Activated naive CD8-positive, alpha-beta T cell (primary cell): ENCODE measurements around the gene RBM33.

Experiments used
- H3K27ac Mint-ChIP-seq: one replicate; pipeline ENCODE4 v1.8.0; 2021; ENCODE audit warnings: mixed read lengths
- H3K27me3 Mint-ChIP-seq: one replicate; pipeline ENCODE4 v1.8.0; 2021; ENCODE audit warnings: mixed read lengths
- H3K36me3 Mint-ChIP-seq: one replicate; pipeline ENCODE4 v1.8.0; 2021; ENCODE audit warnings: mixed read lengths
- H3K4me1 Mint-ChIP-seq: one replicate; pipeline ENCODE4 v1.8.0; 2021; ENCODE audit warnings: low read depth, mixed read lengths
- H3K4me3 Mint-ChIP-seq: one replicate; pipeline ENCODE4 v1.8.0; 2021; ENCODE audit warnings: mild to moderate bottlenecking, mixed read lengths
- H3K9me3 Mint-ChIP-seq: one replicate; pipeline ENCODE4 v1.8.0; 2021; ENCODE audit warnings: low read depth, mixed read lengths

Gene RBM33

DNA sequence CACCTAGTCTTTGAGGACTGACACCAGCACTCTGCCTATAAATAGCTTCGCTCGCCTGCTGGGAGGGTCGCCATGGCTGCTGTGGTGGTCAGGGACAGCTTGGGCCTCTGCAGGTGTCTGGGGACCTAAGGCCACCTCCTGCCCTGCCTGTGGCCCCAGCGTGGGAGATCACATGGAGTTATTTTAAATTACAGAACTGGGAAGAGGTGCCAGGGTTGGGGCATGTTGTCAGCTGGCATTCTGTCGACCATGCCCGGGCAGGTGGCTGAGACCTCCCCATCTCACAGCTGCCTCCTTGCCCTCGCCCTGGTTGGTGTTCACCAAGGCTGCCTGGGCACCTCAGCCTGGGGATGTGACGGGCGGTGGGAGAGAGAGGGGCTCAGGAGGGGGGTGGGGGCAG lies 149.7 kb downstream of the RBM33 start:
- no peaks in the 10 kb centered on the region for H3K36me3 Mint-ChIP-seq
- peaks cover 8% of the 10 kb centered on the region for H3K4me1 Mint-ChIP-seq
- H3K27me3 Mint-ChIP-seq: peaks cover 8% of the 10 kb centered on the region
- H3K4me3 Mint-ChIP-seq: no peak overlapping the region
- H3K27ac Mint-ChIP-seq: no peak overlapping the region
- H3K9me3 Mint-ChIP-seq: no peaks in the 10 kb centered on the region

DNA sequence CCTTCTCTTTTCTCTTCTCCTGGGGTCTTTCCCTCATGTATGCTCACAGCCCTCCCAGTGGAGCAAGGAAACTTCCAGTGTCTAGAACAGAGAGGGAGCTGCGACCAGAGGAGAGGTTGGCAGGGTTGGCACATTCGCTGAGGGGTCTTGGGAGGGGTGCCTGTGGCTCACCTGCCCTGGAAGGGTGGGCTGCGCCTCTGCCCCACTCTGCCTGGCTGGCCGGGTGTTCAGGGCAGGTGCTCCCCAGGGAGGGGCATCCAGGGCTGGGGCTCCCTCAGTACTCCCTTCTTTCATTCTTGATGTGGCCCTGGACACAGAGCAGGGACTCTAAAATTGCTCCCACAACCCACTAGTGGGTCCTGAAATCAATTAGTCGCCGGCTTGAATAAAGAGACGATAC lies 150.9 kb downstream of the RBM33 start:
- no peak overlapping the region for H3K27ac Mint-ChIP-seq
- no peak overlapping the region for H3K4me3 Mint-ChIP-seq
- H3K9me3 Mint-ChIP-seq: no peaks in the 10 kb centered on the region
- H3K27me3 Mint-ChIP-seq: peaks cover 12% of the 10 kb centered on the region
- peaks cover 8% of the 10 kb centered on the region for H3K4me1 Mint-ChIP-seq
- H3K36me3 Mint-ChIP-seq: no peaks in the 10 kb centered on the region

DNA sequence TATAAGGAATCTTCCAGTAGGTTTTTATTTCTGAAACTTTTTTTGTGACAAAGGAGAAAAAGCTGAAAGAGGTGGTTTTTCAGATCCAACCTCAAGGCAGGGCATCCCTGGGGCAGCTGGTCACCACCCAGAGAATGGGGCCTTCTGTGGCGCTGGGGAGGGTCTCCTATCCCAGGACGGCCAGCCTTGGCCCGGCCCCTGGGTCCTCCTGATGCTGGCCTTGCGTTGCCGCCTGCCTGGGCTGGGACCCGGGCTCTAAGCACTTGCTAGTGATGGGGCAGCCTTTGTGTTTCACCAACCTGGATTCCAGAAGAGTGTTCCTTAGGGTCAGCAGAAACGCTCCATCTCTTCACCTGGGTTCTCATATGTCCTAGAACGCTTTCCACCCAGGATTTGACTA lies 151.5 kb downstream of the RBM33 start:
- H3K4me3 Mint-ChIP-seq: no peak overlapping the region
- no peaks in the 10 kb centered on the region for H3K9me3 Mint-ChIP-seq
- peaks cover 8% of the 10 kb centered on the region for H3K4me1 Mint-ChIP-seq
- H3K36me3 Mint-ChIP-seq: no peaks in the 10 kb centered on the region
- no peak overlapping the region for H3K27ac Mint-ChIP-seq
- H3K27me3 Mint-ChIP-seq: peaks cover 14% of the 10 kb centered on the region

DNA sequence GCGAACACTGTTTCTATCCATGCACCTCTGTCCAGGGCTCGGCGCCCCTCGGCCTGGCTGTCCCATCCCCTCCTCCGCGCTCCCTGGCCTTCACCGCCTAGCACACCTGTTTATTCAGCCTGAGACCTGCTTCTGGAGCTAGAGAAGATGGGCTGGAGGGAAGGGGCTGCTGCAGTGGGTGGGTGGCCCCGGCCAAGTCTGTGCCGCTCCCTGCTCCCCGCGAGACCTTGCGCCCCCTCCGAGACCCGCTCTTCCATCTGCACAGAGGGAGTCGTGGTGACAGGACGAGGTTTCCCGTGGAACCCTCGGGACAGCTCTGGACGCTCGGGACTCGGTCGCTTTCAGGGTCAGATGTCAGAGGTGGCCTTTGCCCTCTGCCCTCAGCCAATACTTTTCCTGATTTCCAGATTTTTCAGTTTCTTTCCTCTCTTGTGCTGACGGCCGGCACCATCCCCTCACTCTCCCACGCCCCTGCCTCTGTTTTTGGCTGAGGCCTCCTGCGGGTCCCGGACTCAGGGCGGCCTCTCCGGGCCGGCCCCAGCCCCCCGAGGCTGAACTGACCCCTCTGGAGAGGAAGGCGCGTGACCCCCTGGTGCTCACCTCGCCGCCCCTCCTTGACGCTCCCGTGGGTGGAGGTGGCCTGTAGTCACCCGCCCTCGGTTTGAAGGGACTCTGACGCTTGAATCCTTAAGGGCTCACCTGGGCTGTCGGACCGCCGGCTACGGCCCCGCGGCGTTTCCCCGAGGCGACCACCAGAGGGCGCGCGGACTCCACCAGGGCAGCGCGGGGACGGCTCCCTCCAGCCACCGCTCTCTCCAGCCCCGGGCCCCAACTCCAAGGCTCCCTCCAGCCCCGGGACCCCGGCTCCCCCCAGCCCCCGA lies 152.2 kb downstream of the RBM33 start:
- Mint-ChIP-seq H3K4me1 (peaks cover 8% of the 10 kb centered on the region), H3K9me3 (no peaks in the 10 kb centered on the region), H3K4me3 (no peak overlapping the region), H3K27me3 (peaks cover 20% of the 10 kb centered on the region), H3K27ac (no peak overlapping the region), H3K36me3 (no peaks in the 10 kb centered on the region)

DNA sequence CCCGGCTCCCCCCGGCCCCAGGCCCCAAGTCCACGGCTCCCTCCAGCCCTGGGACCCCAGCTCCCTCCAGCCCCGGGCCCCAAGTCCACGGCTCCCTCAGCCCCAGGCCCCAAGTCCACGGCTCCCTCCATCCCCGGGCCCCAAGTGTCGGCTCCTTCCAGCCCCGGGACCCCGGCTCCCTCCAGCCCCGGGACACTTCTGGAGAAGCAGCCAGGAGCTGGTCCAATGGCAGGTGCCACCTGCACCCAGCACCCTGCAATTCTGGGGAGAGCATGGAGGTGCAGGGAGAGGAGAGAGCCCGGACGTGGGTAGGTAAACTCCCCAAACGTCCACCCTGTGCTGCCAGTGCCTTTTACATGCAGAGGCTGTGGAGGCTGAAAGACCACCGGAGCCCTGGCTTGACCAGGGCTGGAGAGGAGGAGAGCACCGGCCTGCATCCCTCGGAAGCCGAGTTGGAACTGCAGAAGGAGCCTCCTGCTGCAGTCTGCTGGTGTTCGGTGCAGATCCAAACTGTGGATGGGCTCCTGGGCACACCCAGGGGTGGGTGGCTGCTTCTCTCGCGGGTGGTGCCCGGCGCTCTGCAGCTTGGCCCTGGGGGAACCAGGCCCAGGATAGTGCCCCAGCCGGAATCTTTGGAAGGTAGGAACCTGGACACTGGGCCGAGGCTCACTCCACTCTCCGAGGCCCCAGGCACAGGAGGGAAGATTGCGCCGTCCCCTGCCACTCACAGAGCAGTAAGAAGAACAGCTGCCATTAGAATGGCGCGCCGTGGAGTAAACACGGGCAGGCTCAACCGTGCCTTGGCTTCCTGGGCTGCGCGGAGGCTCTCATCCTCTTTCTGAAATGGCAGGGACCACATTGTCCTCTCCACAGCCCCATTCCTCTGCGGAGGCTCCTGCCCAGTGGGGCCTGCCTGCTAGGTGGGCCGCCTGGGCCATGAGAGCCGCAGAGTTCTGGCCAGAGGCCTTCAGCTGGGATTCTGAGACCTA lies 153.1 kb downstream of the RBM33 start:
- Mint-ChIP-seq H3K27me3 (peaks cover 23% of the 10 kb centered on the region), H3K4me1 (peaks cover 10% of the 10 kb centered on the region), H3K27ac (no peak overlapping the region), H3K9me3 (no peaks in the 10 kb centered on the region), H3K4me3 (no peak overlapping the region), H3K36me3 (no peaks in the 10 kb centered on the region)

- no peak overlapping the region for H3K4me3 Mint-ChIP-seq
- no peaks in the 10 kb centered on the region for H3K36me3 Mint-ChIP-seq
- H3K27me3 Mint-ChIP-seq: peaks cover 26% of the 10 kb centered on the region
- no peaks in the 10 kb centered on the region for H3K9me3 Mint-ChIP-seq
- H3K27ac Mint-ChIP-seq: no peak overlapping the region
- peaks cover 13% of the 10 kb centered on the region for H3K4me1 Mint-ChIP-seq
Measured at GRCh38 chr7:155798673-155799439, 154.4 kb downstream of the RBM33 start.

DNA sequence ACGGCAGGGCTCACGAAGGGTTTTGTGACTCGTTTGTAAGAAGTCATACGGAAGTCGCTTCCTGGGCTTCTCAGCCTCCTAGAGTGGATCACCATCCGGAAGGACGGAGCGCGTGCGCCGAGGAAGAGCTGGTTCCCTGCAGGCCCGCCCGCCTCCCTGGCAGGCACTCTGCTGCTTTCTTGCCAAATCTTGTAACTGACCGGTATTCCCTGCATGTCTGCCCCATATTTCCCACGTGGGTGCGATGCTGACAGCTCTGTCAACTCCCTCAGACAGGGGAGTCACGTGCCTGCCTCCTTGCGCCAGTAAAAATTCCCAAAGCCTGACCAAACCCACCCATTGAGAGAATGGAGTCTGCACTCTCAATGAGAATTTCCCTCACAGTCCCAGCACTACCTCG lies 155.1 kb downstream of the RBM33 start:
- Mint-ChIP-seq H3K9me3 (no peaks in the 10 kb centered on the region), H3K27ac (no peak overlapping the region), H3K27me3 (peaks cover 26% of the 10 kb centered on the region), H3K36me3 (no peaks in the 10 kb centered on the region), H3K4me1 (peaks cover 13% of the 10 kb centered on the region), H3K4me3 (no peak overlapping the region)

DNA sequence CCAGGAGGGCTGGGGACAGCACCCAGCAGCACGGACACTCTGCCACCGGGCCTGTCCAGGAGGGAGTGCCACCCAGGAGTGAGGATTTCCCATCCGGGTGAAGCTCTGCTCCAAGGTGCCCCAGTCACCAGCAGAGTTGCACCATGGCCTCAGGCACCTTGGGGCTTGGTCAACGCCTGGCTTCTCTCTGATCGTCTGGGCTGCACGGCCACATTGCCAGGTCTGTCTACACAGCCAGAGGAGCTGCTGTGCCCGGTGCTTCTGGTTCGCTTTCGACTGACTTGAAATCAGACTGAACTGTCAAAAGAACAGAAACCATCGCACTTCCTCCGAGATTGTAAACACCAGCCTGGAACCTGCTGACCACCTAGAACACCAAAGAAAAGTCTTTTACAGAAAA lies 155.8 kb downstream of the RBM33 start:
- H3K27ac Mint-ChIP-seq: no peak overlapping the region
- no peaks in the 10 kb centered on the region for H3K9me3 Mint-ChIP-seq
- H3K4me3 Mint-ChIP-seq: no peak overlapping the region
- H3K36me3 Mint-ChIP-seq: no peaks in the 10 kb centered on the region
- H3K27me3 Mint-ChIP-seq: peaks cover 25% of the 10 kb centered on the region
- H3K4me1 Mint-ChIP-seq: peaks cover 14% of the 10 kb centered on the region

GRCh38 chr7:155800741-155801267 lies 156.3 kb downstream of the RBM33 start:
- Mint-ChIP-seq H3K9me3 (no peaks in the 10 kb centered on the region), H3K4me3 (no peak overlapping the region), H3K4me1 (peaks cover 14% of the 10 kb centered on the region), H3K27ac (no peak overlapping the region), H3K36me3 (no peaks in the 10 kb centered on the region), H3K27me3 (peaks cover 24% of the 10 kb centered on the region)

GRCh38 chr7:155802291-155802690 lies 157.8 kb downstream of the RBM33 start:
- H3K27me3 Mint-ChIP-seq: peaks cover 26% of the 10 kb centered on the region
- no peak overlapping the region for H3K27ac Mint-ChIP-seq
- peaks cover 21% of the 10 kb centered on the region for H3K4me1 Mint-ChIP-seq
- no peaks in the 10 kb centered on the region for H3K36me3 Mint-ChIP-seq
- no peaks in the 10 kb centered on the region for H3K9me3 Mint-ChIP-seq
- H3K4me3 Mint-ChIP-seq: peak overlapping the region; percentile 24

- H3K4me1 Mint-ChIP-seq: peaks cover 25% of the 10 kb centered on the region
- H3K36me3 Mint-ChIP-seq: no peaks in the 10 kb centered on the region
- no peak overlapping the region for H3K27ac Mint-ChIP-seq
- no peak overlapping the region for H3K4me3 Mint-ChIP-seq
- no peaks in the 10 kb centered on the region for H3K9me3 Mint-ChIP-seq
- H3K27me3 Mint-ChIP-seq: peaks cover 32% of the 10 kb centered on the region
Measured at GRCh38 chr7:155802906-155803417, 158.5 kb downstream of the RBM33 start.

GRCh38 chr7:155803418-155804376 lies 159.2 kb downstream of the RBM33 start:
- Mint-ChIP-seq H3K36me3 (no peaks in the 10 kb centered on the region), H3K27me3 (peaks cover 29% of the 10 kb centered on the region), H3K4me3 (peak overlapping the region; percentile 85), H3K9me3 (no peaks in the 10 kb centered on the region), H3K4me1 (peaks cover 21% of the 10 kb centered on the region), H3K27ac (no peak overlapping the region)

DNA sequence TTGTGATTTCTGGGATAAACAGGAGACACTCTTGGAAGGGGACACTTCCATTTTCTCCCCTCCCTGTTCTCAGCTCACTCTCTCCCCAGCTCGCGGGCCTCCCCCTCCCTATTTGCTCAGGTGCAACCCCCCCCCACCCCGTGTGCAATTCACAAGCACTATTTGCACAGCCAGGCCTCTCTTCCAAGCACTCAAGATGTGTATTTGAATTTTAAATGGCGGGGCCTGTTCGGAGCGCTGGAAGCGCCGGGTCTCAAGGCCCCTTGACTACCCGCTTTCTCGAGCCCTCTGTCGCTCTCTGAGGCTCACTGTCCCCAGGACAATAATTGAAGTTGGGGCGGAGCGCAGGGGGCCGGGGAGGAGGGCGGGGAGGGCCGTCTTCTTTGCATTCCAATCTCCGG lies 160.0 kb downstream of the RBM33 start:
- Mint-ChIP-seq H3K9me3 (no peaks in the 10 kb centered on the region), H3K27me3 (peaks cover 31% of the 10 kb centered on the region), H3K4me1 (peaks cover 20% of the 10 kb centered on the region), H3K4me3 (peak overlapping the region; percentile 32), H3K27ac (no peak overlapping the region), H3K36me3 (no peaks in the 10 kb centered on the region)
